ENCODE results near the gene DPP7.
A peak's percentile ranks its signal among the peaks of the same experiment; 100 is the strongest.
"Not testable (repeated sequence)": the region's sequence is repeated elsewhere in the genome, so short reads cannot be mapped to it uniquely, and the experiment has no call there.

DPP7 gene

DNA sequence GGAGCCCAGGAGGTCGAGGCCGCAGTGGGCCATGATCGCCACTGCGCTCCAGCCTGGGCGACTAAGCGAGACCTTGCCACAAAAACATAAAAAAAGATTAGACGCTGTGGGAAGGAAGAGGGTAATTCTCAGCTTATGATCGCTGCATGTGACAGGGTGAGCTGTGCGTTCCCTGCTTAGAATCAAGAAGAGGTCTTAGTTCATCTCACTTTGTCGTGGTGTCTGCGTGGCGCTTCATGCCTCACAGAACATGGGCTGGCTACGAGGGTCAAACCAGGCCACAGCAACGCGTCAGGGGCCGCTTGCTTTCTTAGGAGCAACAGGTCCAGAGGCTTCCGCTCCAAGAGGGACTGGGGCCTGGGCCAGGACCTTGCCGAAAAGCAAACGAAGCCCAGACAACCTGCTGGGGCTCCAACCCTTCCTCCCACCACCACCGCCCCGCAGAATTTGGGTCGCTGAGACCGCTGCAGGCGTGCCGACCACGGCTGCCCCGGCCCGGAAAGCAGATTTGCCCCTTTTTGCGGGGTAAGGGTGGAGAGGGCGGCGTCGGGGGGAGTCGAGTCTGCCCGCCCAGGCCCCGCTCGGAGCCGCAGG is 14.4 kb upstream of the DPP7 start:
- DNase-seq, result no peak

GRCh38 chr9:137128158-137128861 is 13.8 kb upstream of the DPP7 start:
- no peak for DNase-seq

DNA sequence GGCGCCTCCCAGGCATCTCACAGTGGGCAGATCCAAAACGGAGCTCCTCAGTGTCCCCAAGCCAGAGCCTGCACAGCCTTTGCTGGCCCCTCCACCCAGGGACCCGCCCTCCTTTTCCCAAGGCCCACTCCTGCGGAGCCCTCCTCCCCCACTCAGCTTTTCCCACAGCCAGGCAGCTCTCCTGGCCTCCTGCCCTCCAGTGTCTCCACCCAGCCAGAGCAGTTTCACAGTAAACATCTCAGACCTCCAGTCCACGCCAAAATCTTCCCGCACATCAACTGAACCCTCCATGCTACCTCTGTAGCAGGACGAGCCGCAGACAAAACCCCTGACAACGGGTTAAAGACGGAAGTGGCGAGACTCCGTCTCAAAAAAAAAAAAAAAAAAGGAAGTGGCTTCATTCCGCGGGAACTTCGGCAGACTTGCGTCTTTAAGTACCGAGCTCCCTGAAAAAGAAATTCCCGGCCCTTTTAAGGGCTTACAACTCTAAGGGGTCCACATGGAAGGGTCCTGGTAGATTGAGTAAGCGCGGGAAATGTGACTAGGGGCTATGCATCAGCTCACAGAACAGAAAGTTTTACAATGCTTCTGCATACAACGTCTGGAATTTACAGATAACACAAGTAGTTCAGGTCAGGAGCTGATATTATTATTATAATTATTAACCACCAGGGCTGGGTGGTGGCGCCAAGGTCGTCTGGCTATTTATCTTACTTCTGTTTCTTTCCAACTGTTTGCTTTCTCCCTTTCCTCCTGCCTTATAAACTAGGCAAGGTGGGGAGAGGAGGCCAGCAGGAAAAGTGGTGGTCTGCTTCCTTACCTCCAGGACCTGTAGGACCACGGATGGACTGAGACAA is 13.0 kb upstream of the DPP7 start:
- DNase-seq, result peak in 1 of 14 donors; percentile 28

- no peak for DNase-seq
These were observed 12.3 kb upstream of the DPP7 start for GRCh38 chr9:137126786-137127185.

DNA sequence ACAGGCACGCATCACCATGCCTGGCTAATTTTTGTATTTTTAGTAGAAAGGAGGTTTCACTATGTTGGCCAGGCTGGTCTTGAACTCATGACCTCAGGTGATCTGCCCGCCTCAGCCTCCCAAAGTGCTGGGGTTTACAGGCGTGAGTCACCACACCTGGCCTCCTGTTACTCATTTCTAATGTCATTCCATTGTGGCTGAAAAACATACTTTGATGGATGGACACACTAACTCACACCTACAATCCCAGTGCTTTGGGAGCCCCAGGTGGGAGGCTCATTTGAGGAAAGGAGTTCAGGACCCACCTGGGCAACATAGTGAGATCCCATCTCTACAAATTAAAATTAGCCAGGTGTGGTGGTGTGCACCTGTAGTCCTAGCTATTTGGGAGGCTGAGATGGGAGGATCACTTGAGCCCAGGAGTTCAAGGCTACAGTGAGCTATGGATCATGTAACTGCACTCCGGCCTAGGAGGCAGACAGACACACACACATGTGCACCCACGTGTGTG is 9.5 kb upstream of the DPP7 start:
- not testable (repeated sequence) for DNase-seq

DNA sequence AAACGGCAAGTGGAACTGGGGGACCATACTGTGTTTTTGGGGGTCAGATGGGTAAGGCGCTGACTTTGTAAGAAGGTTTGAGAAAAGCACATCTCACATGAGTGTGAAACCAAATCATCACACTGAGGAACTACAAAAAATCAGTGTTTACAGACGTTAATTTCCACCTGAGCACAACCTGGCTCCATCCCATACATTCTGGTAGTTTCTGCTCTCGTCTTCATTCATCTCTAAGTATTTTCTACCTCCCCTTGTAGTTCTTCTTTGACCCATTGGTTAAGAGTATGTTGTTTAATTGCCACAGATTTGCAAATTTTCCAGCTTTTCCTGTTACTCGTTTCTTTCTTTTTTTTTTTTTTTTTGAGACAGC is 8.9 kb upstream of the DPP7 start:
- DNase-seq, result no peak

- DNase-seq, result not testable (repeated sequence)
These were observed 8.4 kb upstream of the DPP7 start for GRCh38 chr9:137122796-137123467.

DNA sequence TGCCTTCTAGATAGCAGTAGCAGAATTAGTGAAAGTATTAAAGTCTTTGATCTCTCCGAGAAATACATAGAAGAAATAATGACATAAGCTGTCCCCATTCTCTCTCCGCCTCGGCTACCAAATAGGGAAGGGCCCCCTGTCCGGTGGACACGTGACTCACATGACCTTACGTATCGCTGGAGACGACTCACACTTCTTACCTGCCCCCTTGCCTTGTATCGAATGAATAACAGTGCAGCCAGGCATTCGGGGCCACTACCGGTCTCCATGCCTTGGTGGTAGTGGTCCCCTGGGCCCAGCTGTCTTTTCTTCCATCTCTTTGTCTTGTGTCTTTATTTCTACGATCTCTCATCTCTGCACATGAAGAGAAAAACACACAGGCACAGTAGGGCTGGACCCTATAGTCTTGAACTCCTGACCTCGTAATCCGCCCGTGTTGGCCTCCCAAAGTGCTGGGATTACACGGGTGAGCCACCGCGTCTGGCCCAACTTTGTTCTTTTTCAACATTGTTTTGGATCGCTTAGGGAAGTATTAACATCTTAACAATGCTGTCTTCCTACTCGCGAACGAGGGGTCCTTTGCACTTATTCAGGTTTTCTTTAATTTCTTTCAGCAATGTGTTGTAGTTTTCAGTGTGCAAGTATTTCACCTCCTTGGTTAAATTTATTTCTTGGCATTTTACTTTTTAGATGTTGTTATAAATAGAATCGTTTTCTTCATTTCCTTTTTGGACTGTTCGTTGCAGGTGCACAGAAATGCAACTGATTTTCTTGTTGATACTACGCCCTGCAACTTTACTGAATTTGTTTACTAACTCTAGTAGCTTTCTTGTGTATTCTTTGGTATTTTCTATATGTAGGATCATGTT is 7.6 kb upstream of the DPP7 start:
- DNase-seq, result not testable (repeated sequence)

DNA sequence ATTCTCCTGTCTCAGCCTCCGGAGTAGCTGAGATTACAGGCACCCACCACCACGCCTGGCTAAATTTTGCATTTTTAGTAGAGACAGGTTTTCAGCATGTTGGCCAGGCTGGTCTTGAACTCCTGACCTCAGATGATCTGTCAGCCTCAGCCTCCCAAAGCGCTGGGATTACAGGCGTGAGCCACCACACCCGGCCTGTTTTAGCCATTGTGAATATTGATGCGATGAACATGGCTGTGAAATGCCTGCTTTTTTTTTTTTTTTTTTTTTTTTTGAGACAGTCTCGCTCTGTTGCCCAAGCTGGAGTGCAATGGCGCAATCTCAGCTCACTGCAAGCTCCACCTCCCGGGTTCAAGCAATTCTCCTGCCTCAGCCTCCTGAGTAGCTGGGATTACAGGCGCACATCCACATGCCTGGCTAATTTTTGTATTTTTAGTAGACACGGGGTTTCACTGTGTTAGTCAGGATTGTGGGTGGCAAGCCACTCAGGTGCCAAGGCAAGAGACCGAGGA is 3.6 kb upstream of the DPP7 start:
- DNase-seq, result not testable (repeated sequence)

DNA sequence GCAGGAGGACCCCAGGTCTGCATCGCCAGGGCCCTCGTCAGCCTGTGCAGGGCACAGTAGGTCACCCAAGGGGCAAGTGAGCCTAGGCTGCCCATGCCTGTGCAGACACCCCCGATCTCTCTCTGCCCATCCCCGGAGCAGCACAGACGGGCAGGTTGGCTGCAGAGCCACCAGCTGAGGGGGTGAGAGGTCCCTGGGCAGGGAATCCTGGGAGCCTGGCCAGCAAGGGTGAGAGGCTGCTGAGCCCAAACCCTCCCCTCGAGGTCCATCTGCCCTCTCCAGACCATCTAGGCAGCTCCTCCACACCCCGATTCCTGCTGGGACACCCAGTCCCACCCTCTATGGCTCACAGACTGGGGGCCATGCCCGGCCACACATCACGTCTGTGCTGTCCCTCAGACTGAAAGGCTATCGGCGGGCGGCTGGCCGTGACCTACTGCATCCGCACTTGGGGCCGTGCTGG is 2.8 kb upstream of the DPP7 start:
- DNase-seq, result no peak

- no peak for DNase-seq
These were observed 2.2 kb upstream of the DPP7 start for GRCh38 chr9:137116728-137117127.

- DNase-seq, result peak in 1 of 14 donors; percentile 38
These were observed 1.5 kb upstream of the DPP7 start for GRCh38 chr9:137116027-137116507.

DNA sequence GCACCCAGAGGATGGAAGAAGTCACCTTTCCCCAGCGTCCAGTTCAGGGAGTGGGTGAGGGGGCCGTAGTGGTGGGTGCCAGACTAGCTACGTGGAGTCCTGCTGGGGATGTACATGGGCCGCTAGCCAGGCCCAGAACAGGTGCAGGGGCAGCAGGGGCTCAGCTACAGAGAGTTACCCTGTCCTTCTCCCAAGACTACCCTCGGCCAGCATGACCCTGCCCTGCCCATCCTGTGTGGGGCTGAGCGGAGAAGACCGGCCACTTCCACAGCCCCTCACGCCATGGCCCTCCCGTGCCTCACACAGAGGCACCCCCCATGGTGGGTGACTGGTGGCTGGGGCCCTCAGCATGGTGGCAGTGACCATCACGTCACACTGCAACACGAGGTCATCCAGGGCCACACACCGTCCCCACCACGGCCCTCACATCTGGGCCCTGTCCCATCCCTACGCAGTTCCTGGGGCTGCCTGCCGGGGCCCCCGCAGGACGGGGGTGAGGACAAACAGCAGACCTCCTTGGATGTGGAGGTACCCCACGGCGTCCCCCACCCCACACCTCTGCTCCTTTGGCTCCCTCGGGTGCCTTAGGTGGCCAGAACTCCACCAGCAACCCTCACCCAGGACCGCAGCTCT is 977 bp upstream of the DPP7 start:
- no peak for DNase-seq

- no peak for DNase-seq
These were observed 317 bp downstream of the DPP7 start for GRCh38 chr9:137114220-137114612.

DNA sequence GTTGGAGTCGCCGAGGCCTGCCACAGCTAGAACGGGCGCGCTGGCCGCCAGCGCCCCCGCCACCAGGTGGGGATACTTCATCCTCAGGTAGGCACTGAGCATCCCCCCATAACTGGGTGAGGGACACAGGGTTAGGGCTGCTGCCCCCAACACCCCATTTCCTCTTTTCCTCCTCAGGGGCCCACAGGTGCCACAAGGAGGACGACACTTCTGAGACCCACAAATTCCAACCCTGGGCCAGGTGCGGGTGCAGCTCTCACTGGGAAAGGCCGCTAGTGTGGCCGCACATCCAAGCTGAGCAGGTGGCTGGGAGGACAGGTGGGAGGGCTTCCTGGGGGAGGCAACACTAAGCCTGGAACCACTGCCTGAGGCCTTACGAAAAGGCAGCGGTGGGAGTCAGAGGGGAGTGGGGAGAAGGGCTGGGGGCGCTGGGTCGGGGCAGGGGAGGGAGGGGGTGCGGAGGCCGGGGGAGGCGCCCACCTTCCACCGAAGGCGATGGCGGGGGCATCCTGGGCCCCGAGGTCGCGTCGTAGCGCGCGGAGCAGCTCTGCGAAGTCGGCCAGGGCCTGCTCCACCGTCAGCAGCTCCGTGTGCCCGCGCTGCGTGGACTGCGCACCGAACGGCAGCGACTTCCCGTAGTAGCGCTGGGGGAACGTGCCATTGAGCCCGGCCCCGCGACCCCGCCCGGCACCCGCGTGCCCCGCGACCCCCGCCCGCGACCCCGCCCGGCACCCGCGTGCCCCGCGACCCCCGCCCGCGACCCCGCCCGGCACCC is 961 bp downstream of the DPP7 start:
- DNase-seq, result no peak

- no peak for DNase-seq
These were observed 1.8 kb downstream of the DPP7 start for GRCh38 chr9:137112564-137113384.

DNA sequence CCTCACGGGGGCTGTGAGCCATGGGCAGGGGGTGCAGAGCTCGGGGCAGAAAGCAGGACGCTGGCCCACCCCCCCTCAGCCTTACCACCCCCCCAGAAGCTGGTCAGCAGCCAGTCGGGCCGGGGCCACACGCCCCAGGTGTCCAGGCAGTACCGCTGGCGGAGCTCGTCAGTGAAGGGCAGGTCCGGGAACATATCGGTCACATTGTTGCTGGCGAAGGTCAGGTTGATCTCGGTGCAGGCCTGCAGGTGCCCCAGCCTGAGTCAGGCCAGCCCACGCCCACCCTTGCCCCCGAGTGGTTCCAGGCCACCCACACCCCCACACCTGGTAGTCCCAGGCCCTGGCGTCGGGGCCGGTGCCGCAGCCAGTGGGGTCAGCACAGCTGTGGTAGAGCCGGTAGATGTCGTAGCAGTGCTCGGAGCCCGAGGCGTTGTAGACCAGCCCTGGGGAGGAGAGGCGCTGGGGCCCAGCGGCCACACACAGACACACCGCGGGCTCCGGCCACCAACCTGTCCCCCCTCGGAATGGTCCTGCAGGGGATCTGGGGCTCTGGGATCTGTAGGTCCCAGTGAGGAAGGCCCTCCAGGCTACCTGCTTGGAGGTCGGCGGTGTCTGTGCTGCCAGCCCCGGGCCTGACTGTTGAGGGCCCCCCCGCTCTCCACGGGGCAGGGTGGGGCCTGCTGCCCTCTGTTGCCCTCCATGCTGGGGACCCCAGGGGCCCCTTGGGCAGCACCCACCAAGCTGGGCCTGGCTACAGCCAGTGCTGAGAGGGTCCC is 2.6 kb downstream of the DPP7 start:
- no peak for DNase-seq

All from C1 segment of cervical spinal cord (tissue), 14 donors.